HG02759 (cell line): Measurements from ENCODE around the gene ANKHD1.

Experiments used
- ATAC-seq: cut with Tn5 transposase; IDR thresholded peaks from one replicate; pipeline ENCODE4 v1.9.1; 2021; ENCODE audit warnings: mild to moderate bottlenecking, moderate library complexity; ENCODE audit not compliant: unreplicated experiment

ANKHD1 gene

DNA sequence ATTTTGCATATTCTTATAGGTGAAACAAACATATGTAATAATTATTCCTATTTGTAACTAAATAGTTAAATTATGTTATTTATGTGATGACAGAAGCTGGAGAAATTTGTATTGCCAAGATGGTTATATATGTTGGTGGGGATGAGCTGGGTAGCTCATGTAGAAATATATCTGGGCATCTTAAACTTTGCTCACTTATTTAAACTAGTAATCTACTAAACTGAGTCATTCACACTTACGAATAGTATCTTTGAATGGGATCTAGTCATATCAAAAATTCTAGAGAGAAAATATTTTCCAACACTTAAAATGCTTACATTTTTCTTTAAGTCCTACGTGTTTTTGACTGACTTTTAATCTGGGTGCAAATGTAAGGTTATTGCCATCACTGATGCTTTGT lies 101.2 kb downstream of the ANKHD1 start:
- ATAC-seq = no peak

GRCh38 chr5:140509898-140510297 lies 108.3 kb downstream of the ANKHD1 start:
- no peak for ATAC-seq

DNA sequence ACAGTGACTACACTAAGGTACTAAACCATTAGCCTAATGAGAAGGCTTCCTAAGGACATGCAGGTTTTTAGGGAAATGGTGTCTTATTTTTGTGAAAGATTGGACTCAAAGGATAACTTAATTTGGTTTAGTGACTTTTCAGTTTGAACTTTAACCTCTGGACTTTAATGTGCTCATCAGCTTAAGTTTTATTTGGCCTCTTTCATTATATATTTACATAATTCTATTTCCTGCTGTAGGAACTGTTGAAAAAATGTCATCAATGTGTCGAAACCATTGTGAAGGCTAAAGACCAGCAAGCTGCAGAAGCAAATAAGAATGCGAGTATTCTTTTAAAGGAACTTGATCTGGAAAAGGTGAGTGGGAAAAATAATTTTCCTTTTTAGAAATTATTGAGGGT lies 111.5 kb downstream of the ANKHD1 start:
- ATAC-seq = no peak

DNA sequence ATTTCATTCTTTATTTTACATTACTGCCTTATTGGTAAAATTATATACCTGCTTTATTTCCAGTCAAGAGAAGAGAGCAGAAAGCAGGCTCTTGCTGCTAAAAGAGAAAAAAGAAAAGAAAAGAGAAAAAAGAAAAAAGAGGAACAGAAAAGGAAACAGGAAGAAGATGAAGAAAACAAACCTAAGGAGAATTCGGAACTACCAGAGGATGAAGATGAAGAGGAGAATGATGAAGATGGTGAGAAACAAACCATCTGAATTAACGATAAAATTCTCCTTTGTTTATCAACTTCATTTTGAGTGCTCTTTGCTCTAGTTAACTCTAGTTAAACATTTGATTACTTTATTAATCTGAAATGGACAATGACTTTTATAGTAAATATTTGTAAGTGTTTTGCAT lies 122.4 kb downstream of the ANKHD1 start:
- ATAC-seq = no peak

DNA sequence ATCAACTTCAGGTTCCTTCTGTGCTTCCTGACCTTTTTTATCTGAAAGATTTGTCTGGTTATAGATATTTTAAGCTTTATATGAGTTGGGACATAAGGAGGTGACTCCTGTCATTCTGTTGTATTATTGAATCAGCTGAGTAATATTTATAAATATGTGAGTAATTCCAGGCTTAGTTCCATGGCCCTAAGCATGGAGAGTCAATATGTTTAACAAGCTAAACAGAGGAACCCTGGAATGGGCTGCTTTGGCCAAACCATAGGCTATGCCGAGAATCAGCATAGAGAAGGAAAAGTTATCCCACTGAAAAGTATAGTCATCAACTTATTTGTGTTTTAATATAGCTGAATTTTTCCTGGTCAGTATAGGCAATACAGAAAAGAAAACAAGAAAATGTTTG lies 138.6 kb downstream of the ANKHD1 start:
- ATAC-seq = no peak

DNA sequence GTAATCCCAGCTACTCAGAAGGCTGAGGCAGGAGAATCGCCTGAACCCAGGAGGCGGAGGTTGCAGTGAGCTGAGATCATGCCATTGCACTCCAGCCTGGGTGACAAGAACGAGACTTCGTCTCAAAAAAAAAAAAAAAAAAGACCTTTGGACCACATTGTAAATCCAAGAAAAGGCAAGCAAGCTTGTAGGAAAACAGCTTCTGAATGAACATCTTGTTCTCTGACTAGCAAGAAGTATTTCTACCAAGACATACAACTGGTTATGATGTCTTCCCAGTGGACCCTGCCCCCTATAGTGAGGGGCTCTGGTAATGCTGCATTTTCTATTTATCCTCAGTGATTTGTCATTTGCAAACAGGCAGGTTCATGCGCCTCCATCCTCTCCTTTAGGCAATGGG lies 141.3 kb downstream of the ANKHD1 start:
- ATAC-seq = no peak

DNA sequence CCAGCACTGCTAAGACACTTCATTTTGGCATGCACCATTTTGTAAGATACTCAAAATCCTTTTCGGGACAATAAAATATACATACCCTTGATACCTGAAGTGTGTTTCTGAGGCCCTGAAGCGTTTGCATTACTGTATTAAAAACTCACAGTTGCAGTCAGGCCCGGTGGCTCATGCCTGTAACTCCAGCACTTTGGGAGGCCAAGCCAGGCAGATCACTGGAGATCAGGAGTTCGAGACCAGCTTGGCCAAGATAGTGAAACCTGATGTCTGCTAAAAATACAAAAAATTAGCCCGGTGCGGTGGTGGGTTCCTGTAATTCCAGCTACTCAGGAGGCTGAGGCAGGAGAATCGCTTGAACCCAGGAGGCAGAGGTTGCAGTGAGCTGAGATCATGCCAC lies 143.4 kb downstream of the ANKHD1 start:
- ATAC-seq = no peak

- no peak for ATAC-seq
Measured at GRCh38 chr5:140545606-140546005, 144.0 kb downstream of the ANKHD1 start.

- ATAC-seq = no peak
Measured at GRCh38 chr5:140546851-140547507, 145.3 kb downstream of the ANKHD1 start.

DNA sequence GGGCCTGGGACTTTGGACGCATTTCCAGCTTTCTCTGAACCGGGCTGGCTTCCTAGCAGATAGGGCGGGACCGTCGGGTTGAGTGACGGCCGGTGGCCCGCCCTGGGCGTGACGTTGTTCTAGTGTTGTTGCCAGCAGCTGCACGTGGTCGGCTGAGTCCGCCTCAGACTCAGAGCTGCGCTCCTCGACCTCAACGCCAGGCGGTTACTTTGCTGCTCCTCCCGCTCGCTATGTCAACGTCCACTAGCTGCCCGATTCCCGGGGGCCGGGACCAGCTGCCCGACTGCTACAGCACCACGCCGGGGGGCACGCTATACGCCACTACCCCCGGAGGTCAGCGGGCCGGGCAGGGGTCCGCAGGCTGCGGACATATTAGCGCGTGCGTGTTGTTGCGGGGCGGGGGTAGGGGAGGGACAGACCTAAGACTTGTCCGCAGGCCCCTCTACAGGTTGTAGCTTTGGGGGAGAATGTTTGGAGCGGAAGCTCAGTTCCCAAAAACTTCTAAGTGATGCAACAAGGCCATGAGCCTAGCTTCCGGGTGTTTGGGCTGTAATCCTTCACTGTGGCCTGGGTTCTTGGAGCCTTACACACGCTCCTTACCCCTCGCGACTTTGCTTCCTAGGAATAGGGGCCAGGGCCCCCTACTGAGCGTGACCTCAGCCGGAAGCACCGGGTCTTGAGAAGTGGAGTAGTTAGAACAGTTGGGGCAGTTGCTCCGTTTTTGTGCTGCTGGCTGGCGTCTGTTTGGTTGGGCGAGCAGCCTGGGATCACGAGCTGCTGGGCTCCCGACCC lies 146.1 kb downstream of the ANKHD1 start, which contains the start of gene EIF4EBP3:
TSS of gene EIF4EBP3 (plus strand) at position 155 of the 792 bp plus-strand sequence. CDS start at position 231, 76 bp downstream.
- ATAC-seq = peak; percentile 99

DNA sequence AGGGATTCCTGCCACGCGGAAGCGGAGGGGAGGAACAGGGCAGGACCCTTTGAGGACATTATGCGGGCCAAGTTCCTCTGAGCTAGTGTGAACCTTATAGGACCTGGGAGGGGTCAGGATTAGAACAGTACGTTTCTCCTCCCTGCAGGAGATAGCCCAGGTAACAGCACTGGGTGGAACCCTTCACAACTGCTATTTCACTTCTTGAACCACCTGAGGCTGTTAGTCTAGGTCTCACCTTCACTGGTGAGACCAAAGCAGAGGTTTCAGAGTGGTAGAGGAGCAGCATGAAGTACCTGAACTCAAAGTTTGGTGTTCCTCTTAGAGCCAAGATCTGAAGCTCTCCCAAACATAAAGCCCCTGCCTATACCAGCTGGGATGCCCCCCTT lies 146.7 kb downstream of the ANKHD1 start:
- no peak for ATAC-seq

- no peak for ATAC-seq
Measured at GRCh38 chr5:140548791-140549190, 147.2 kb downstream of the ANKHD1 start.

DNA sequence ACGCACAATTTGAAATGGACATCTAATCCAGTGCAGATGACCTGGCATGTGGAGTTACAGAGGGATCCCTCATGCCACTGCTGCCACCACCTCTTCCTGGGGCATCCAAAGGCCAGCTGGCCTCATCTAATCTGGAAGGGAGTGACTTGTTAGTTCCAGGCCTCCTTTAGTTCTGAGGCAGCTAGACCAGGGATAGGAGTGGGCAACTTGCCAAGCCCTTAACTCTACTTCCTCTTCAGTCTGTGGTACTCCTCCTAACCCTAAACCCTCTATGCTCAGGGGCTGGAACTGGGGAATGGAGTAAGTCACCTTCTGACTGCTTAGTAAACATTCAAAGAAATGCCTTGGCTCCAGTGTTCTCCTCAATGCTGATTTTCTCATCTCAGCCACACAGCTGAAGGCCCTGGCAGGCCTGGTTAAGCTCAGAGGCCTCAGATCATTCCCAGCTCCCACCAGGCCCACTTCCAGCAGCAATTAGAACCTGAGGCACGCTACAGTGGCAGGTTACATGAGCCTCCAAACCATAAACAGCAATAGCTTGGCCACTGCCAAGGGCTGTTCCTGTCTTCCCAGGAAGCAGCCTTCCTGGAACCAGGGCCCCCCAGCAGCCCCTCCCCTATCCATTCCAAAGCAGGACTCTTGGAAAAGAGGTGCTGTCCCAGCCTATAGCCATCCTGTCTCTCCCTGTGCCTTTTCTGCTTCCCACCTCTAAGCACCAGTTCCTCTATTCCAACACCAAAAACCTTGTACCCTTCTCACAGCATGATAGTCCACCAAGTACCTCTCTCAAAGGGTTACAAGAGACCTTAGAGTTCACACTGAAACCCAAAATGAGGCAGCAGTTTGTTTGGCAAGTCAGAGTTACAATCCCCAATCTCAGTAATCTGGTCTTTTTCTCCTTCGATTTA lies 147.9 kb downstream of the ANKHD1 start:
- ATAC-seq = no peak

- ATAC-seq = no peak
Measured at GRCh38 chr5:140550147-140551079, 148.8 kb downstream of the ANKHD1 start.

DNA sequence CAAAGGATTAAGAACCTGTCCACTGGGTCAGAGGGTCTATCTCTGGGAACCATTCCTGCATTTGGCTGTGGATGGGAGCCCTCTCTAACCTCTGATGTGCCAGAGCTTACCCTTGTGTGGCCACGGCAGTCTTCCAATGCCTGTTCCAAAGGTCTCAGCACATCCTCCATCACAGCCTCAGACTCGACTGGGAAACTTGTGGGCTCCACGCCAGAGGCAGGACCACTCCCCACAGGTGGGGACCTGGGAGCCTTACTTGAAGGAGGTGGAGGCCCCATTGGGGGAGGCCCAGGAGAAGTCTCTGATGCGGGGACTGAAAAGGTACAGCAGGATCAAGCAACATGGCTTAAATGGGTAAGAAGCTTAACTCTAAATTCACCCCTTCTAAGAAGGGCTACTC lies 150.2 kb downstream of the ANKHD1 start:
- no peak for ATAC-seq

GRCh38 chr5:140553657-140554056 lies 152.0 kb downstream of the ANKHD1 start:
- no peak for ATAC-seq

- no peak for ATAC-seq
Measured at GRCh38 chr5:140554454-140554853, 152.8 kb downstream of the ANKHD1 start.

DNA sequence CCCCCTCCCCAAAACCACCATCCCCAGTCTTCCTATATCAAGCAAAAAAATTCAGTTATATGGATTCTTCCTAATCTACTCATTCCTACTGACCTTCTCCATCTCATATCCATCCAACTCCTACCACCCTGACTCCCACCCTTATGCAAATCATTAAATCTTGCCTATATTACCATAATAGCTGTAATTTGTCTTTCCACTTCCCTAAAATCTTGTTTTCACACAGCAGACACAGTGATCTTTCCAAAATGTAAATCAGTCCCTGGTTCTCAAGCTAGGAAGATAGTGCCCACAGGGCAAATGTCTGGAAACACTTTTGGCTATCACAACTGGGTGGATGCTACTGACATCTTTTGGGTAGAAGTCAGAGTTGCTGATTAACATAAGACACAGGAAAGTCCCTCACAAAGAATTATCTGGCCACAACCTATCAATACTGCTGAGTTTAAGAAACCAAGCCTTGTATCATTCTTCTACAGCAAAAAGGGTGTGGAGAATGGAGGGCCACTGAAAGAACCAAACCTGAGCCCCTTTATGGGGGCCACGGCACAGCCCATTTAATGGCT lies 154.2 kb downstream of the ANKHD1 start:
- peak; percentile 29 for ATAC-seq

GRCh38 chr5:140556438-140556837 lies 154.8 kb downstream of the ANKHD1 start:
- ATAC-seq = no peak
